GM21576 (cell line): Measurements from ENCODE around the gene CENPP.

ENCODE experiments used
- ATAC-seq: cut with Tn5 transposase; IDR thresholded peaks from one replicate; pipeline ENCODE4 v1.9.1; 2021; ENCODE audit warnings: mild to moderate bottlenecking, moderate library complexity; ENCODE audit not compliant: unreplicated experiment

CENPP gene

DNA sequence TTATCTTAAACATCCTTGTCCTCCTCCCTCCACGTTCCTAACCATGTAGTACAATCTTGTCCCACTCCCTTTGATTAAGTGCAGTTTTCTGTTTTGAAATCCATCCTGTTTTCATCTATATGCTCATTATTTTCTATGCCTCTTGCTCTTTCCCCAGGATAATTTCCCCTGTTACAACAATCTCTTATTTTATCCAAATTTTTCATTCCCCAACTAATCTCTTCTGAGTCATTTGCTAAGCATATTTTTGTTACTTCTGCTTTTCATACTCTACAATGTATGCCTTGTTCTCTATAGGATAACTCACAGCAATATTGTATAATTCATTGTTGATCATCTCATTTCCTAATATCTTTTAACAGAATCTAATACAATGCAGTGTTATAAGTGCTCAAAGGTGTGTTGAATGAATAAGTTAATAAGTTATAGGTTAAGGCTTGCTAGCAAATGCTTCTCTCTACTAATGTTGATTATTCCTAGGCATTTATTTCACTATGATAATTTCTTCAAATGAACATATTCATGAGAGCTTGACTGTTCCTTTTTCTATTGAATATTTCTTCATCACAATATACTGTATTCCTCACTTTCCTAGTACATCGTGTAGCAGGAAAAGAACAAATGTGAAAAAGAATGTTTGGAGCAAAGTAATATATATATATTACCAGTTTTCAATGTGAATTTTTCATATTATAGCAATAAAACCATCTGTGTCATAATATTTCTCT is 97.0 kb downstream of the CENPP start:
- ATAC-seq = no peak

DNA sequence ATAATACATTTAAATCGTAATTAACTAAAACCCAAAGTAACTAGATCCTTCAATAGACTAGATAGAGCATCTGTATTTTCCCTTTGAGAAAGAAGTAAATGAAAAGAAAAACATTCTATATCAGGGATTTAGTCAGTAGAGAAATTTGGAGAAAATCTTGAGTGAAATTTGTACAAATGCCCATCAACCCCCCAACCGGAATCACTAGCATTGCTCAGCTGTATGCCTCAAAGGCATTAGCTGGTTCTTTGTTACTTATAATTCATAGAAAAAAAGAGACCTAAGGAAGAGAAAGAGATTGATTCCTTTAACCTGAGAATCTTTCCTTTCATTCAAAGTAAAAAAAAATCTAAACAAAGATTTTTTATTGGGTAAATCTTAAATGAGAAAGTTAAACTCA is 97.9 kb downstream of the CENPP start:
- no peak for ATAC-seq

DNA sequence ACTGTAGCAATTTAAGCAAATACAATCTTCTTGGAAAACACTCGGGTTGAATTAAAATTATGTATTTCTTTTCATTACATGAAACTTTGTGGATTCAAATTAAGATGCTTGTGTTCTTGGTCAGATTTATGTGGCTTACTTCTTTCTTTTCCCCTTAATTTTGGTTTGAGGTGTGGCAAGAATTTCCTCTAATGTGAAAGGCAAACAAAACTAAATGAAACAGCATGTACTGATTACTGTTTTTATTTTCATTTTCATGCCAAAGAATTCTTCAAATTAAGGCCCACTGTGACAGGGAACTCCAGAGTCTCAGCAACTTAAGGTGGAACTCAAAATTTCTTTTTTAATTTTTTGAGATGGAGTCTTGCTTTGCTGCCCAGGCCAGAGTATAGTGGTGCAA is 98.6 kb downstream of the CENPP start, which contains the start of gene OMD:
Gene OMD, minus strand, starts transcription at position 132 of the 400 bp plus-strand sequence. CDS start 6,913 bp downstream, outside the sequence.
- ATAC-seq = no peak

DNA sequence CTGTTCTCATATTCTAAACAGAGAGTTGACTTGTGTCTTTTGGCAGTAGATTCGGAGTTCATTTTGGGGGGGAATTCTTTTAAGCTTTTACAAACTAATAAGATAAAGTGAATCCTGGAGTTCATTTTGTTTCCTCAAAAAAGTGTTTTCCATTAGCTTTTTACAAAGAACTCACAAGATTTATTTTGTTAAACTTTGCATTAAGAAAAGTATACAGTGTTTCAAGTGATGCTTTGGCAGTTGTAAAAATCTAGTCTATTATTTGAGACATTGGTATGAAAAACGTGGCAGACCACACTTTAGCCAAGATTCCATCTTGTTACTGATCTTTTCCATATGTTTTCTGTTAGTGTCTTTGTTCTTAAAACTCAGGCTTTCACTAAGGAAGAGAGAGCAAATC is 99.7 kb downstream of the CENPP start:
- no peak for ATAC-seq

DNA sequence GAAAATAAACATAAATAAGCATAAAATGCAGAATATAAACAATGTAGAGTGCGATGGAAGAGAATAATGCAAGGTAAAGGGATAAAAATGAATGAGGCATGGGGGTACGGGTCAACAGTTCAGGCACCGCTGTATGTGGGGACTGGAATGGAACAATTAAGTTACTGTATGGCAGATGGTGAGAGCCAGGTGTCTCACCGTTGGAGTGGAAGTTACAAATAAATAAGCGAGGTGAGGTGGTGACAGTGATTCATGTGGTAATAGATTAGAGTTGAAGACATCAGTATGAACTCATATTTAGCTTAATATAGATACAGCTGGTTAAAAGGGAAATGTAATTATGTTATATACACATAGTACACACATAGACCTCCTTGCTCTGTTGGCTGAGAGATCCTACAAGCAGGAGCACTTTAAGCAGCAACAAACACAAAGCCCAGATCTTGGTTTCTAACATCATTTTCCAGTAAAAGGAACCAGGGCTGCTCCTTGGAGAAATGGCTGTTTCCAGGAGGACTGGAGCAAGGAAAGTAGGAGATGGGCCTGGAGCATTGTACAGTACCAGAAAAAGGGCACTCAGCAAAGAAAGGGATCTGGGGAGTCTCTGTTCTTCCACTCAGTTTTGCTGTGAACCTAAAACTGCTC is 100.9 kb downstream of the CENPP start:
- no peak for ATAC-seq

DNA sequence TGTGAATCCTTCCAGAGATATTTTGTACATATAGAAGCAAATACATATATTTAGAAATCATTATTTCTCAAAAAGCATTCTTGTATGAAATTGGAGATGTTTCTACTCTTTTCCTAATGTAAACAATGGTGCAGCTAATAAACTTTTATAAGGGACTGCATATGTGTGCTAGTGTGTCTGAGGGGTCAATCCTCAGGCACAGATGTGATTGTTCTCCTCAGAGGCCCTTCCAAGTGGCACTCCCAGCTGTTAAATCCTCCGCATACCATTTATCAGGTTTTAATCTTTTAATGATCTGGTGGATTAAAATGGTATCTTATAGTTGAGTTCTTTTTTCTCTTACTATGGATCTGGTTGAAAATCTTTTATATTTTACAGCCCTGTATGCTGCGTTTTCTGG is 104.1 kb downstream of the CENPP start:
- no peak for ATAC-seq

DNA sequence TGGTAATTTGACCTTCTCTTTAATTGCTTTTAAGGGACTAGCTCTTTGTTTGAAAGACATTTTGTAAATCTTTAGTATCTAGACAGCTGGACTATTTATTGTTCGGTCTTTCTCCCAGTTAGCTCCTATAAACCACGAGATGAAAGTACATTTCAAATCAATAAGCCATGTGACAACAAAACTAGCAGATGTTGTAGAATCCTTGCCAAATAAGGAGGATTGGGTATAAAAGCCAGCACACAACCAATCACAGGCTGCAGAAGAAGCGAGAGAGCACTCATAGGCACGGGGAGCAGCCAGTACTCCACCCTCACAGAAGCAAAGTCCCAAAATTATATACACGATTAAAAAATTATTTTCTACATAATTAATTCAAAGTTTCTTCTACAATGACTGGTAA is 106.6 kb downstream of the CENPP start:
- ATAC-seq = no peak

DNA sequence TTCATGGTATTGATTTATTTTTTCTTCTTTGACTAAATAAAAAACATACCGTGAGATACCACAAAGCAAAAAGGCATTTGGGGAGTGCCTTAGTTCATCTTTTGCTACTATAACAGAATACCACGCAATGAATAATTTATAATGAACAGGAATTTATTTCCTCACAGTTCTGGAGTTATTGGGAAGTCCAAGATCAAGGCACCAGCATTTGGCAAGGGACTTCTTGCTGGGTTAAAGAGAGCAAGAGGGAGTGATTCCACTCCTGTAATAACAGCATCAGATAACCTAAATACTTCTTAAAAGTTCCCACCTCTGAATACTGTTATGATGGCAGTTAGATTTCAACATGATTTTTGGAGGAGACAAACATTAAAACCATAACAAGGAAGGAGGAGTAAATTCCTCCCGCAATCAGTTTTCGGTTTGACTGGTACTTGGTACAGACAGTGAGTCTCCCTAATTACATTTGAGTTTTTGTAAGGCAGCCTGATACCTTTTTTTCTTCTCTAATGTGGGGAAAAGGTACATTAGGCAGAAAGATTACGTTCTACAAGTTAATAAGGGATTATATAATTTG is 107.3 kb downstream of the CENPP start:
- ATAC-seq = no peak

DNA sequence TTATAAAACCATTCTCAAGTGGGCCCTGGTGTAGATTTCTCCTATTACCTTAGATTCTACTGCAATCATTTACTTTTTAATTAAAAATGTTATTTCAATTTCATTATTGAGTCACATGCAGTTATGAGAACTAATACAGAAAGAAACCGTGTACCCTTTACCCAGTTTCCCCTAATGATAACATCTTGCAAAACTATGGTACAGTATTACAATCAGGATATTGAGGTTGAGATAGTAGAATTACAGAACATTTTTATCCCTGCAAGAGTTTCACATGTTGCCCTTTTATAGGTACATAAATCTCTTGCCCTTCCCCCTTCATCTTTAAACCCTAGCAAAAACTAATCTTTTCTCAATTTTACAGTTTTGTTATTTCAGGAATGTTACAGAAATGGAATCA is 109.5 kb downstream of the CENPP start:
- ATAC-seq = no peak

DNA sequence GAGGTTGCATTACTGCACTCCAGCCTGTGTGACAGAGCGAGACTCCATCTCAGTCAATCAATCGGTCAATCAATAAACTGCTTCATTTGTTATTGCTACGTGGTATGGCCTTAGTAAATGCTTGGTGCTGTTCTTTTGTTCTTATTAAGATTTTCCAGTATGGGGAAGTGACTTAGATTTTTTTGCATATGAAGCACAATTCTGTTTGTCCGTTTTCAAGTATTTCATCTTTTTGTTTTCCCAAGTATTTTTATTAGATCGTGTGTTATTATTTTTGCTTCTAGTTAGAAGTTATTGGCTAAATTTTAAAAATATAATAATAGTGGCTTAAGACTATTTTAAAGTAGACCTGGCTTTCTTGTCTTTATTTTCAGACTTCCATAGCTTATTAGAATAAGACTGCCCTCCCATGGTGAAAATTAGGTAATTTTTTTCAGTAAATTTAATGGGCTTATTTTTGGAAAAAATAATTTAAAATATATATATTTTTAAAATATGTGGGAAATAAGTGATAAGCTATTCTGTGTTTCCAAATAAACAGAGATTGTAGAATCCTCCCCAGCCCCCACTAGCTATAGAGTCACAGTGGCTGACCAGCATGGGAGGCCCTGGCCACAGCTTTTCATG is 113.3 kb downstream of the CENPP start:
- no peak for ATAC-seq

DNA sequence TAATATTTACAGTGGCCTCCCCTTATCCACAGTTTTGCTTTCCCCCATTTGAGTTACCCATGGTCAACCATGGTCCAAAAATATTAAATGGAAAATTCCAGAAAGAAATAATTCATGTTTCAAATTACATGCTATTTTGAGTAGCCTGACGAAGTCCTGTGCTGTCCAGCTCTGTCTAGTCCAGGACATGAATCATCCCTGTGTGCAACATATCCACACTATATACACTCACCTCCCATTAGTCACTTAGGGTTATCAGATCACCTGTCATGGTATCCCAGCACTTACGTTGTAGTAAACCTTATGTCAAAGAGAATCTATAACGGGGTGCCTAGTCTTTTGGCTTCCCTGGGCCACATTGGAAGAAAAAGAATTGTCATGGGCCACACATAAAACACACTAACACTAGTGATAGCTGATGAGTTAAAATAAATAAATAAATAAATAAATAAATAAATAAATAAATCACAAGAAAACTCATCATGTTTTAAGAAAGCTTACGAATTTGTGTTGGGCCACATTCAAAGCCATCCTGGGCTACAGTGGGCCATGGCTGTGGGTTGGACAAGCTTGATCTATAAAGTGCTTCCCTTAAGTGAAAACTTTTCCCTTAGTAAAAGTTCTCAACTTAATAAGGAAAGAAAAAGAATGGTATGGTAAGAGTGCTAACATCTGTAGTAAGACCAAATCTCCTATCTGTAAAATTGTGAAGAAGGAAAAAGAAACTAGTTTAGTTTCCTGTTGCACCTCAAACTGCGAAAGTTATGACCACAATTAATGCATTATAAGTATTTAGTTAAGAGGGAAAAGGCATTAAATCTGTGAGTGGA is 114.4 kb downstream of the CENPP start:
- ATAC-seq = no peak

DNA sequence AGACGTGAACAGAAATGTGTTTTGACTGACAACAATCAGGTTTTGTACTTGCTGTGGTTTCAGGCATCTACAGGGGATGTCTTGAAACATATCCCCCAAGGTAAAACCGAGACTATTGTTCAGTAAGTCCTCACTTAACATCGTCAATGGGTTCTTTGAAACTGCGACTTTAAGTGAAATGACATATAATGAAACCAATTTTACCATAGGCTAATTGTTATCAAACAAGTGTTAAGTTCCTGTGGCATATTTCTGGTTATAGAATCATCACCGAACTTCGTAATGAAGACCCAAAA is 114.9 kb downstream of the CENPP start:
- ATAC-seq = no peak

DNA sequence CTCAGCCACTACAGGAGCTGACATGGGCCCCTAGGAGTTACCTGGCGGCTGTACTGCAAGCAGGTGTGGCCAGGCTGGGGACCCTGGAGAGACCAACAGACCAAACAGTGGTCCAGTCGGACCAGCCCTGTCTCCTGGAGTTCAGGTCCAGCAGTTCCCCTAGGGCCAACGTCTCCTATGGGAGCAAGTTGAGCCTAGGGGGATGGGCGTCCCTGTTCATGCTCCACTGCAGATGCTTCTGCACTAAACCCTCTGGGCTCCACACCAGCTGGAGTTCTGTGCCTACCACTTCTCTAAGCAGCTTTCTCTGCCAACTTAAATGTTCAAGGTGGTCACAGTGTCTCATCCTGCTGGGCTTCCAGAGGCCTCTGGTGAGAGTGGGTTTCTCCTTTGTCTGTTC is 119.1 kb downstream of the CENPP start:
- no peak for ATAC-seq

DNA sequence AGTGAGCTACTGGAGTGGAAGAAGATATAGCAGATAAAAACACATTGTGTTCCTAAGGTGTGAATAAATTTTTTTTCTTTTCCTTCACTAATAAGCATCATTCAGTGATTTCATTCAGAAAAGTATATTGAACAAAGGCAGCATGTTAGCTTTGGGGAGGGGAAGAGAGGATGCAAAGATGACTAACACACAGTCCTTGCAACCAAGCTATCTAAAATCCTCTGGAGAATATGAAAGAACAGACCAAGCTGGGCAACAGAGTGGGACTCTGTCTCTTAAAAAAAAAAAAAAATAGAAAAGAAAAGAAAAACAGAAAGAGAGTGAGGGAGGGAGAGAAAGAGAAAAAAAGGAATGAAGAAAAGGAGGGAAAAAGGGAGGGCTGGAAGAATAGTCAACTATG is 120.8 kb downstream of the CENPP start:
- no peak for ATAC-seq

DNA sequence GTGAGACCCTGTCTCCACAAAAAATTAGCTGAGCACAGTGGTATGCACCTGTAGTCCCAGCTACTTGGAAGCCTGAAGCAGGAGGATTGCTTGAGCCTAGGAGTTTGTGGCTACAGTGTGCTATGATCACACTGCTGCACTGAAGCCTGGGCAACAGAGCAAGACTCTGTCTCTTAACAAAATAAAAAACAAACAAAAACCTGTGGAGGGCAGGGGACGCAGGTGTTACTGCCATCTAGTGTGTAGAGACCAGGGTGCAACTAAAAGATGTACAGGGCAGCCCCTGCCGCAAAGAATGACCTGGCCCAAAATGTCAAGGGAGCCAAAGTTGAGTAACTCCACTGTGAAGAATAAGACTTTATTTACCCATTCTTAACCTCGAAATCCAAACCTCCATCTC is 129.5 kb downstream of the CENPP start:
- no peak for ATAC-seq

DNA sequence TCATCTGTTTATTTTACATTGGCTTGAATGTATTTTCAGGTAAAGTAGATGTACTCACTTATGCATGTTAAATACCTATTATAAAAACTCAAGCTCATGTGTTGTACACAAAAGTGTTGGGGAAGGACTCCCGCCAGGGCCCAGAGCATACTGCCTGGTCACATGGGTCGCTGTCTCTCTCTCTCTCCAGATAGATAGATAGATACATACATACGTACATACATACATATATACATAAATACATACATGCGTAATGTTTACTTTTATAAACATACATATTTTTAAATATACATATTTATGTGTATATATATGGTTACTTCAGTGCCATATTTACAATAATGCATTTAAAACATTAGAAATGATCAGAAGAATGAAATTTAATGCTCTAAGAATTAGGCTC is 131.8 kb downstream of the CENPP start:
- ATAC-seq = no peak

DNA sequence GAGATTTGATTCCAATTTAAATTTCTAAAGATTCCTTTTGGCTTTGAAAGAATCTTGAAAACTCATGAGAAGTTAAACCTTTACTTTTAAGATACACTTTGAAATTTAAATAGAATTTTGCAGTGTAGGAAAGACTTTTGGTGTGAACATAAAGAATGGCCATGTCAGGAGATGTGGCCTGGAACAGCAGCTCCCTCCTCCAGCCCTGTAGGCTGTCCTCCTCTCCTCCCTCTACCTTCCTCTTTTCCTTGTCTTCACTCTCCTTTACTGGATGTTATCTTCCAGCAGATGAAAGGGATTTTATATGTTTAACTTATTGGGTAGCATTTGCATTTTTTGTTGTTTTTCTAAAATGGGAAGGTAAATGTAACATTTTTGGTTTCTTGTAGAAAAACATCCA is 137.6 kb downstream of the CENPP start:
- no peak for ATAC-seq

DNA sequence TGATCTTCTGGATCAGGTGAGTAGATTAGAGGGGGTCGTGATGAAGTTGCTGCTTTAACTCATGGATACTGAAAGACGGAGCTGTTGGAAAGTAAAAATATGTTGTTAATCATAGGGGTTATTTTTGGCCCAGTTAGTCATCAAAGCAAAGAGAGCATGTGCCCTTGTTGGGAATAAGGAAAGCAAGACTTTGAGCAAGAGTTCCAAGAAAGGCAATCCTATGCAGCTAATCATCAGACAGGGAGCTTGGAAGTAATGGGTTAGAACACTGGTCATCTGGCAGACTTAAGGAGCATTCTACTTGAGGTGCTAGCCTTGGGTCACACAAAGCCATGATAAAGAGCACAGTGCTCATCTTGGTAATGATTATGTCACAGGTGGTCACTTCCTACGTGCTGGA is 138.2 kb downstream of the CENPP start:
- no peak for ATAC-seq

DNA sequence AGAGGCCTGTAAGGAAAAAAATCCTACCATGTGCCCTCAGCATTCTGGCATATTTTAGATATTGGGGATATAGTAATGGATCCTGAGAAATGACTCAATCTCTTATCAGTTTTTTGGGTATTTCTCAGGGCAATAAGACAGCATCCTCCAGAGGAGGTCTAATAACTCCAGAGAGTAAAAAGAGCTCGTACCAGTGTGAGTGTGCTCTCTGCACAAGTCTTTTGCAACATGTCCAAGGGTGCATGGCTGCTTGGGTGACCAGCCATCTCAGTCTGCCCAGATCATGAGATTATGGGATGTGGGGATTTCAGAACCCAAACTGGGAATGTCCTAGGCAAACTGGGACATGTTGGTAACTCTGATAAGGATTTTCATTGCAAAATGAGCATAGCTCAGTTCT is 141.3 kb downstream of the CENPP start:
- ATAC-seq = no peak

DNA sequence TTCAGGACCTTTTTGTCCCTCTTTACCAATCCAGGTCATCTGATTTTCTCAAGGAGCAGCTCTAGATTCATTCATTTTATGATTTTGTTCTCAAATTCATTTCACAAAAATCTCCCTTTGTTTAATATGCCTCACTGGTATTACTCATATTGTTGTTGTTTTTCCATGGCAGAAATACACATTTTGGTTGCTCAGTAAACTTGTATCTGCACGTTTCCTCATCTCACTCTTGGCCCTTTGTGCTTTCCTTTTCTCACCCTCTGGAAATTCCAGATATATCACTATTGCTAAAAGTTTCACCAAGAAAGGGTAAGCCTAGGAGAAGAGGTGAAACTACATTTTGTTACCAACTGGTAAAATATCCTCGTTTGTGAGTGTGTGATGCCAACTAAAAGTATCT is 141.8 kb downstream of the CENPP start:
- no peak for ATAC-seq

DNA sequence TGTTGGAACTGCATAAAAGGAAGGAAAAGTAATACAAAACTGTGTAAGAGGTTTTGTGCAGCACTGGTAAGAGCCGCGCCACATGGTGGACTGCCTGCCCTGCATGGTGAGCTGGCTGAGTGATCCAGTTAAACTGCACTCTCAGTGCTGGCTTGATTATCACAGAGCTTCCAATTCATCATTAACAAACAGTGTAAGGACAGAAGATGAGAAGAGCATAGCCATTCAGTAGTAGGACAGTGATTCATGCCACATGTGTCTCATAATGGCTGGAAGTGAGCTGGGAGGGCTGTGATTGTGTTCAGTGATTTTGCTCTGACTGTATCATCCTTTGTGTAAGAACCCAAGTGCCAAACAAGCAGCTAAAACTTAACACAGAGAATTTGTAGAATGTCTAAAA is 142.5 kb downstream of the CENPP start:
- no peak for ATAC-seq
